PC-9 (cell line): ENCODE results near the gene ERBB4. TPM values are rescaled to one million over a fixed set of nuclear protein-coding genes. Genes with fewer than 3 reads are reported as not detected.
A peak's percentile ranks its signal among the peaks of the same experiment; 100 is the strongest.

Experiments
- BruUV-seq: library from RNA; stranded (reverse); fragments of 400-500 nt; replicated peaks from 2 replicates; lab custom pipeline; 2021; lab: Mats Ljungman, UMichigan
- CTCF ChIA-PET: fragments of 300-600 bp; sonication (Branson Sonifier 250); formaldehyde crosslinking; loops from one replicate; lab custom pipeline; 2022; ENCODE audit warnings: antibody characterized with exemption; lab: Charles Lee
- POLR2A ChIA-PET: fragments of 300-600 bp; sonication (Branson Sonifier 250); formaldehyde crosslinking; loops from one replicate; lab custom pipeline; 2022; ENCODE audit warnings: antibody characterized with exemption; ENCODE audit not compliant: unreplicated experiment; lab: Charles Lee
- DNase-seq, 2 experiments: peaks; one replicate each; pipeline versions ENCODE4 v3.0.0 to v3.0.0-alpha.2; 2015 to 2022; ENCODE audit warnings: mixed read lengths in 1 of 2
- H2AFZ ChIP-seq: fragments of 200-600 bp; sonication (generic); 2 replicates; pipeline ENCODE4 v1.8.1; 2017; ENCODE audit warnings: antibody characterized with exemption
- H3F3A ChIP-seq: fragments of 200-600 bp; sonication (generic); 2 replicates; pipeline ENCODE4 v1.8.1; 2017; ENCODE audit warnings: antibody characterized with exemption, mild to moderate bottlenecking, low read depth; ENCODE audit not compliant: insufficient read depth
- H3K27ac ChIP-seq: fragments of 200-600 bp; sonication (generic); 2 replicates; pipeline ENCODE4 v1.6.1; 2016; ENCODE audit warnings: mixed run types
- H3K27me3 ChIP-seq: fragments of 200-600 bp; sonication (generic); 2 replicates; pipeline ENCODE4 v1.6.1; 2016; ENCODE audit warnings: low read depth, mixed run types; ENCODE audit not compliant: insufficient read depth
- H3K36me3 ChIP-seq: fragments of 200-600 bp; sonication (generic); 2 replicates; pipeline ENCODE4 v1.6.1; 2016; ENCODE audit warnings: low read depth, mixed run types
- H3K4me1 ChIP-seq: fragments of 200-600 bp; sonication (generic); replicated peaks from 2 replicates; pipeline ENCODE4 v1.6.1; 2016; ENCODE audit warnings: mixed run types; ENCODE audit not compliant: insufficient read depth
- H3K4me2 ChIP-seq: fragments of 200-600 bp; sonication (generic); 2 replicates; pipeline ENCODE4 v1.6.1; 2017; ENCODE audit warnings: mixed run types
- H3K4me3 ChIP-seq: fragments of 200-600 bp; sonication (generic); 2 replicates; pipeline ENCODE4 v1.6.1; 2016; ENCODE audit warnings: mixed run types
- H3K79me2 ChIP-seq: fragments of 200-600 bp; sonication (generic); 2 replicates; pipeline ENCODE4 v1.6.1; 2017; ENCODE audit warnings: low read depth, mixed run types
- H3K9me2 ChIP-seq: fragments of 200-600 bp; sonication (generic); 2 replicates; pipeline ENCODE4 v1.8.1; 2017; ENCODE audit warnings: mild to moderate bottlenecking; ENCODE audit not compliant: insufficient read depth
- H3K9me3 ChIP-seq: fragments of 200-600 bp; sonication (generic); 2 replicates; pipeline ENCODE4 v1.8.1; 2016; ENCODE audit warnings: low read depth; ENCODE audit not compliant: insufficient read depth
- H4K20me1 ChIP-seq: fragments of 200-600 bp; sonication (generic); 2 replicates; pipeline ENCODE4 v1.8.1; 2017; ENCODE audit not compliant: insufficient read depth
- EZH2 ChIP-seq: fragments of 200-600 bp; sonication (generic); IDR thresholded peaks from 2 replicates; pipeline ENCODE4 v1.8.0; 2017; ENCODE audit warnings: antibody characterized with exemption, low read depth
- intact Hi-C: fragments of 100-400 bp; cut with micrococcal nuclease; formaldehyde crosslinking; loops from one replicate; pipeline ENCODE4 v1.10.0; 2022; ENCODE audit not compliant: unreplicated experiment
- total RNA-seq: library from RNA; stranded (reverse); gene quantifications from 2 replicates; pipeline ENCODE4 v1.2.3, GENCODE V29; 2021
- TF ChIP-seq, protein P1 (sequence below): fragments of 200-600 bp; sonication (generic); conservative IDR thresholded peaks from 2 replicates; pipeline ENCODE4 v1.6.1; 2017; ENCODE audit warnings: mixed run types, antibody characterized with exemption, mild to moderate bottlenecking, moderate library complexity

ERBB4 gene
- total RNA-seq, 1 experiment from 2014 or later = not detected

DNA sequence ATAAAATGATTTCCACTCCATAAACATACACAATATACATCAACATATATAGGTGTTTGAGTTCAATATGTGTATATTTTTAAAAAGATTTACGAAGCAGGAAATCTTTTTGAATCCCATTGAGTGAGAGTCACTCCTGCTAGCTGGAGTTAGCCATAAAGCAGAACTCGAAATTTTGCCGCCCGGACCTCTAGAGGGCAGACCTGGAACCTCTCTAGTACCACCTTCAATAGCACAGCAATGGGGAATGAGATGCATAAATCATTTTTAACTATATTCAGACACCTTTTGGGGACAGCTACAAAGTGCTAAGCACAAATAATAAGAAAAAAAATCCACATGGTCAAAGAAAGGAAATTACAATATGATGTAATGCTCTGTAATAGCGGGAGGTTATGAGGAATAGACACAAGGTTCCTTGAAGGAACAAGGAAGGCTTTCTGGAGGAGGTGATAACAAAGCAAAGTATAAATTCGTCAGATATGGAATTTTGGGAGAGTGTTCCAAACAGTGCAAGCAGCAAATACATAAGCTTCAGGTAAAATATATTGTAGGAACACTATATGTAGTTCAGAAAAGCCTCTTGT is 533.4 kb downstream of the ERBB4 start:
- H3K36me3 ChIP-seq = no peaks in the 10 kb centered on the region
- H4K20me1 ChIP-seq = no peaks in the 10 kb centered on the region
- no peak overlapping the region for H3K4me2 ChIP-seq
- H3K27me3 ChIP-seq = no peaks in the 10 kb centered on the region
- no TSS peak for BruUV-seq
- no peak overlapping the region for H3K27ac ChIP-seq
- no peaks in the 10 kb centered on the region for H3K9me3 ChIP-seq
- H3K9me2 ChIP-seq = no peaks in the 10 kb centered on the region
- H2AFZ ChIP-seq = no peak overlapping the region
- DNase-seq = no peak
- TF ChIP-seq, protein P1, sequence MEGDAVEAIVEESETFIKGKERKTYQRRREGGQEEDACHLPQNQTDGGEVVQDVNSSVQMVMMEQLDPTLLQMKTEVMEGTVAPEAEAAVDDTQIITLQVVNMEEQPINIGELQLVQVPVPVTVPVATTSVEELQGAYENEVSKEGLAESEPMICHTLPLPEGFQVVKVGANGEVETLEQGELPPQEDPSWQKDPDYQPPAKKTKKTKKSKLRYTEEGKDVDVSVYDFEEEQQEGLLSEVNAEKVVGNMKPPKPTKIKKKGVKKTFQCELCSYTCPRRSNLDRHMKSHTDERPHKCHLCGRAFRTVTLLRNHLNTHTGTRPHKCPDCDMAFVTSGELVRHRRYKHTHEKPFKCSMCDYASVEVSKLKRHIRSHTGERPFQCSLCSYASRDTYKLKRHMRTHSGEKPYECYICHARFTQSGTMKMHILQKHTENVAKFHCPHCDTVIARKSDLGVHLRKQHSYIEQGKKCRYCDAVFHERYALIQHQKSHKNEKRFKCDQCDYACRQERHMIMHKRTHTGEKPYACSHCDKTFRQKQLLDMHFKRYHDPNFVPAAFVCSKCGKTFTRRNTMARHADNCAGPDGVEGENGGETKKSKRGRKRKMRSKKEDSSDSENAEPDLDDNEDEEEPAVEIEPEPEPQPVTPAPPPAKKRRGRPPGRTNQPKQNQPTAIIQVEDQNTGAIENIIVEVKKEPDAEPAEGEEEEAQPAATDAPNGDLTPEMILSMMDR = peak; percentile 46
- no peak for TF ChIP-seq EZH2
- no peaks in the 10 kb centered on the region for H3F3A ChIP-seq
- ChIA-PET CTCF (interaction anchor here (0.6 kb wide), 1 partner anchor 1140 kb away, joined by 3 read pairs; no protein-coding TSS in a partner anchor), POLR2A (interaction anchor here (0.6 kb wide), 1 partner anchor 443 kb away, joined by 8 read pairs; no protein-coding TSS in a partner anchor)
- H3K4me1 ChIP-seq = no peaks in the 10 kb centered on the region
- H3K4me3 ChIP-seq = no peak overlapping the region
- no peaks in the 10 kb centered on the region for H3K79me2 ChIP-seq
- intact Hi-C loops = loop anchor here (10.0 kb wide), 1 partner anchor 520 kb away; no protein-coding TSS in a partner anchor

DNA sequence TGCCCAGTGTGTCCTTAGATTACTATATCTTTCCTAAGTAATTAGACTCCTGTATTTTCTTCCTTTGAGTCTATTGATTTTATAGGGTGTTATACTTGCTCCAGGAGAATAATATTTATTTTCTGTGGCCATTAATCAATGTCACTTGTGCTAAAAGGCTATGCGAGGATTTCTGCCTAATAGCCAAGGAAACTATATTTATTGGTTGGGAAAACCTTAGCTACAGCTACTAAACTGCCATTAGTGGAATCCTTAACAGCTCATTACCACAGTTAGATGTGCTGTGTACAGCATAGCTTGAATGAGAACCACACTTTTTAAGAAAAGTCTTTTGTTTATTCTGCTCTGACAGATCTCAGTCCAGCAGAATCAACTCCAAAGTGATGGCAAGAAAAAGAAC is 537.3 kb downstream of the ERBB4 start:
- no peak overlapping the region for H2AFZ ChIP-seq
- no peak overlapping the region for H3K4me2 ChIP-seq
- H3K9me3 ChIP-seq = no peaks in the 10 kb centered on the region
- H3K4me1 ChIP-seq = no peaks in the 10 kb centered on the region
- ChIA-PET POLR2A (no interaction called here), CTCF (no interaction called here)
- no peaks in the 10 kb centered on the region for H3K9me2 ChIP-seq
- no peaks in the 10 kb centered on the region for H3K27me3 ChIP-seq
- H3K36me3 ChIP-seq = no peaks in the 10 kb centered on the region
- no peaks in the 10 kb centered on the region for H3K79me2 ChIP-seq
- no peak for DNase-seq
- intact Hi-C loops = loop anchor here (10.0 kb wide), 1 partner anchor 523 kb away; no protein-coding TSS in a partner anchor
- H3K27ac ChIP-seq = no peak overlapping the region
- no peak overlapping the region for H3K4me3 ChIP-seq
- TF ChIP-seq EZH2 = no peak
- TF ChIP-seq, protein P1 = no peak
- no TSS peak for BruUV-seq
- H4K20me1 ChIP-seq = no peaks in the 10 kb centered on the region
- H3F3A ChIP-seq = no peaks in the 10 kb centered on the region

DNA sequence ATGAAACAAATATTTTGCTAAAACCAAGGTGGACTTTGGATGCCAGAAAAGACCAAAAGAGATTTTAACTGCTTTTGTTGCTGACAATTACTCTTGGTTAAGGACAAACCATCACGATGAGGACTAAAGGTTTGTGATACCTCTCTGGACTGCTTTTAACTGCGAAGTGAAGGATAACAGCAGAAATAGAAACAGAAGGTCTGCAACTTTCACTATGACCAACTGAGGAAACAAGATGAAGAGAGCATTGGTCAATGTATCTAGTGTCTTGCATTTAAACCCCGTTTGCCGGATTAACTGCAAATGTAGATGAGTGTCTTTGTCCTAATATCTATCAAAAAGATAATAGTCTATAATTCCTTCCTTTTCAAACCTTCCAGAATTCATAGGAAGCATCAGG is 541.7 kb downstream of the ERBB4 start:
- no peak overlapping the region for H3K4me2 ChIP-seq
- no TSS peak for BruUV-seq
- H3F3A ChIP-seq = no peaks in the 10 kb centered on the region
- no peak overlapping the region for H3K27ac ChIP-seq
- H3K4me1 ChIP-seq = no peaks in the 10 kb centered on the region
- no peaks in the 10 kb centered on the region for H3K27me3 ChIP-seq
- POLR2A ChIA-PET = no interaction called here
- TF ChIP-seq EZH2 = no peak
- TF ChIP-seq, protein P1 = no peak
- intact Hi-C loops = no loop called here
- no peaks in the 10 kb centered on the region for H3K36me3 ChIP-seq
- no peaks in the 10 kb centered on the region for H4K20me1 ChIP-seq
- no peak overlapping the region for H3K4me3 ChIP-seq
- no peak for DNase-seq
- H3K79me2 ChIP-seq = no peaks in the 10 kb centered on the region
- no peaks in the 10 kb centered on the region for H3K9me2 ChIP-seq
- 0 out of 2 replicates have a peak overlapping the region, but pooled peaks have one; percentile 39 for H2AFZ ChIP-seq
- CTCF ChIA-PET = no interaction called here
- no peaks in the 10 kb centered on the region for H3K9me3 ChIP-seq
